A673 (cell line): ENCODE measurements around the gene SCG5. TPM values are rescaled to one million over a fixed set of nuclear protein-coding genes. Genes with fewer than 3 reads are reported as not detected.

Experiments used
- BruUV-seq: library from RNA; stranded (reverse); fragments of 400-500 nt; replicated peaks from 2 replicates; lab custom pipeline; 2021; lab: Mats Ljungman, UMichigan
- CTCF ChIA-PET: fragments of 300-600 bp; sonication (Branson Sonifier 250); formaldehyde crosslinking; loops from one replicate; lab custom pipeline; 2022; ENCODE audit warnings: antibody characterized with exemption; lab: Charles Lee
- POLR2A ChIA-PET: fragments of 300-600 bp; sonication (Branson Sonifier 250); formaldehyde crosslinking; loops from one replicate; lab custom pipeline; 2022; ENCODE audit warnings: antibody characterized with exemption; ENCODE audit not compliant: low non-redundant PET; lab: Charles Lee
- DNase-seq: peaks from one replicate; pipeline ENCODE4 v3.0.0-alpha.2; 2015; ENCODE audit warnings: low spot score
- H3K27ac ChIP-seq: fragments of 200-600 bp; sonication (generic); 2 replicates; pipeline ENCODE4 v1.5.1; 2016; ENCODE audit warnings: mixed run types, low read depth, mild to moderate bottlenecking, mixed read lengths, antibody characterized with exemption, low read length; ENCODE audit not compliant: poor library complexity, severe bottlenecking
- H3K27me3 ChIP-seq: fragments of 200-600 bp; sonication (generic); replicated peaks from 2 replicates; pipeline ENCODE4 v1.6.1; 2017; ENCODE audit warnings: mixed run types, low read depth, mild to moderate bottlenecking, mixed read lengths, antibody characterized with exemption, low read length; ENCODE audit not compliant: insufficient read depth, poor library complexity
- H3K36me3 ChIP-seq: fragments of 200-600 bp; sonication (generic); 2 replicates; pipeline ENCODE4 v1.6.1; 2016; ENCODE audit warnings: mixed run types, mild to moderate bottlenecking, mixed read lengths, antibody characterized with exemption, low read length; ENCODE audit not compliant: insufficient read depth, poor library complexity, severe bottlenecking
- H3K4me1 ChIP-seq: fragments of 200-600 bp; sonication (generic); 2 replicates; pipeline ENCODE4 v1.6.1; 2017; ENCODE audit warnings: mixed run types, mild to moderate bottlenecking, mixed read lengths, antibody characterized with exemption, low read length; ENCODE audit not compliant: insufficient read depth, poor library complexity, severe bottlenecking
- H3K4me3 ChIP-seq: fragments of 200-600 bp; sonication (generic); 2 replicates; pipeline ENCODE4 v1.5.1; 2016; ENCODE audit warnings: low read depth, mixed run types, mild to moderate bottlenecking, mixed read lengths, low read length; ENCODE audit not compliant: poor library complexity, severe bottlenecking
- H3K9me3 ChIP-seq: fragments of 200-600 bp; sonication (generic); 2 replicates; pipeline ENCODE4 v1.6.1; 2016; ENCODE audit warnings: mixed run types, low read depth, mild to moderate bottlenecking, mixed read lengths, antibody characterized with exemption, low read length; ENCODE audit not compliant: poor library complexity, severe bottlenecking
- CTCF ChIP-seq: fragments of 300-800, 200-600 bp; sonication (generic); conservative IDR thresholded peaks from 2 replicates; pipeline ENCODE4 v1.5.1; 2017; ENCODE audit warnings: low read depth, mild to moderate bottlenecking, antibody characterized with exemption, low read length, moderate library complexity, mixed read lengths
- EZH2 ChIP-seq: fragments of 200-600 bp; sonication (generic); IDR thresholded peaks from 2 replicates; pipeline ENCODE4 v1.6.1; 2017; ENCODE audit warnings: borderline replicate concordance, low read depth, mild to moderate bottlenecking, mixed read lengths, antibody characterized with exemption, low read length; ENCODE audit not compliant: poor library complexity, severe bottlenecking
- intact Hi-C: fragments of 100-400 bp; cut with micrococcal nuclease; formaldehyde crosslinking; loops from one replicate; pipeline ENCODE4 v1.10.0; 2022; ENCODE audit not compliant: unreplicated experiment
- total RNA-seq: library from RNA; stranded (reverse); gene quantifications from 2 replicates; pipeline ENCODE4 v1.2.3, GENCODE V29; 2021

Gene SCG5
- total RNA-seq, 1 experiment from 2014 or later: 3.1 TPM

- no peaks in the 10 kb centered on the region for H3K36me3 ChIP-seq
- BruUV-seq: no TSS peak
- H3K27ac ChIP-seq: no peak overlapping the region
- H3K9me3 ChIP-seq: no peaks in the 10 kb centered on the region
- ChIA-PET CTCF (no interaction called here), POLR2A (no interaction called here)
- no peak overlapping the region for H3K4me3 ChIP-seq
- peaks cover 7% of the 10 kb centered on the region for H3K4me1 ChIP-seq
- intact Hi-C loops: no loop called here
- DNase-seq: no peak
- H3K27me3 ChIP-seq: peaks cover 75% of the 10 kb centered on the region
- TF ChIP-seq CTCF (no peak), EZH2 (no peak)
Observed at GRCh38 chr15:32721596-32721995, 80.1 kb downstream of the SCG5 start.

GRCh38 chr15:32722136-32722535, 80.6 kb downstream of the SCG5 start:
- POLR2A ChIA-PET: no interaction called here
- TF ChIP-seq CTCF (no peak), EZH2 (no peak)
- BruUV-seq: no TSS peak
- Histone ChIP-seq H3K9me3 (no peaks in the 10 kb centered on the region), H3K4me1 (peaks cover 5% of the 10 kb centered on the region), H3K4me3 (no peak overlapping the region), H3K27me3 (peaks cover 69% of the 10 kb centered on the region), H3K36me3 (no peaks in the 10 kb centered on the region), H3K27ac (no peak overlapping the region)
- CTCF ChIA-PET: no interaction called here
- intact Hi-C loops: no loop called here
- no peak for DNase-seq

- H3K36me3 ChIP-seq: no peaks in the 10 kb centered on the region
- no TSS peak for BruUV-seq
- TF ChIP-seq EZH2: no peak
- ChIA-PET POLR2A (no interaction called here), CTCF (no interaction called here)
- H3K27me3 ChIP-seq: peaks cover 57% of the 10 kb centered on the region
- DNase-seq: no peak
- H3K9me3 ChIP-seq: no peaks in the 10 kb centered on the region
- intact Hi-C loops: no loop called here
- no peak overlapping the region for H3K4me3 ChIP-seq
- H3K4me1 ChIP-seq: no peaks in the 10 kb centered on the region
- no peak overlapping the region for H3K27ac ChIP-seq
Observed at GRCh38 chr15:32723171-32723948, 81.8 kb downstream of the SCG5 start.
